Islet precursor cell (in vitro differentiated cells): ENCODE data around the gene SBK2.
A peak's percentile ranks its signal among the peaks of the same experiment; 100 is the strongest.
"Not testable (repeated sequence)": the region's sequence is repeated elsewhere in the genome, so short reads cannot be mapped to it uniquely, and the experiment has no call there.

Source experiments
- DNase-seq: peaks from one replicate; pipeline ENCODE4 v3.0.0-alpha.2; 2018

The SBK2 gene

DNA sequence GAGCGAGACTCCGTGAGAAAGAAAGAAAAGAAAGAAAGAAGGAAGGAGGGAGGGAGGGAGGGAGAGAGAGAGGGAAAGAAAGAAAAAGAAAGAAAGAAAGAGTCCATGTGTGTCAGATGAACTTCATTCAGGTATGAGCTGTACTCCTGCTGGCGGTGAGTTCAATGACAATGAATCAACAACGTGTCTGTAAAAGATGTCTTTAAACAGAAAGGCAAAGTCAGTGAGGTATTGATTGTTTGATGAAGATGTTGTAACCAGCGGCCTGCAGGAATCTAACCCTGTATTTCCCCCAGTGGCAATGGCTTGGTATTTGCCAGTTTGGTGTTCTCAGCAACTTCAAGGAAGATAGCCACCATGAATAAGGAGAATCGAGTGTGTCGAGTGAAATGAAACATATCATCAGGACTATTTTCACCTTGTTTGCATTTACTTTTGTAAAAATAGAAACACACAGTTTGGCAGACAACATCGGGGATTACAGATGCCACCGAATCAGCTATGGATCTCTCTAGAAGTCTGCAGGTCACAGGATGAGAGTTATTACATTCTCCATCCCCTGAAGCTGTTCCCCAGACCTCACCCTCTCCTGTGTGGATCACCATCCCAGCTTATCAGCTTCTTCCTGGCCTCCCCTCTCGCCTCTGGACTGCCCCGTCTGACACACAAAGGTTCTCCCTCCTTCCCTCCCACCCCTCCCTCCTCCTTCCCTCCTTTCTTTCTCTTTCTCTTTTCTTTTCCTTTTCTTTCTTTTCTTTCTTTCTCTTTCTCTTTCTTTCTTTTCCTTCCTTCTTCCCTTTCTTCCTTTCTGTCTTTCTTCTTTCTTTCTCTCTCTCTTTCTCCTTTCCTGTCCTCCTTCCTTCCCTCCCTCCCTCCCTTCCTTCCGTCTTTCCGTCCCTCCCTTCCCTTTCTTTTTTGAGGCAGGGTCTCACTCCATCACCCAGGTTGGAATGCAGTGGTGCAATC, 16.6 kb upstream of the SBK2 start:
- DNase-seq, result no peak

DNA sequence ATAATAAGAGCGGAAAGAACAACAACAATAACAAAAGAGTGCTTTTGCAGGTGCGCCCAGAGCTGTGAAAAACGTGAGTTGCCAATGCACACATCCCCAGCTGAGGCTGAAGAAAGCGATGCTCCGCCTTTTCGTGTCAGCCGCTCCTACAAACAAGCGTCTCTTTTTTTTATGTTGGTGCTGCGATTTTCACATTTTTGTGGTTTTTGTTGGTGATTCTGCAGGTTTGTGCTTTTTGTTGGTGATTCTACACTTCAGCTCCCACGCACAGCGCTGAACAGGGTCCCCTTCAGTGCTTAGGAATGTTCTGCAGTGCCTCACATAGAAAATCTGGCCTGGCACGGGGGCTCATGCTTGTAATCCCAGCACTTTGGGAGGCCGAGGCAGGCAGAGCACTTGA, 15.7 kb upstream of the SBK2 start:
- DNase-seq, result peak; percentile 73

DNA sequence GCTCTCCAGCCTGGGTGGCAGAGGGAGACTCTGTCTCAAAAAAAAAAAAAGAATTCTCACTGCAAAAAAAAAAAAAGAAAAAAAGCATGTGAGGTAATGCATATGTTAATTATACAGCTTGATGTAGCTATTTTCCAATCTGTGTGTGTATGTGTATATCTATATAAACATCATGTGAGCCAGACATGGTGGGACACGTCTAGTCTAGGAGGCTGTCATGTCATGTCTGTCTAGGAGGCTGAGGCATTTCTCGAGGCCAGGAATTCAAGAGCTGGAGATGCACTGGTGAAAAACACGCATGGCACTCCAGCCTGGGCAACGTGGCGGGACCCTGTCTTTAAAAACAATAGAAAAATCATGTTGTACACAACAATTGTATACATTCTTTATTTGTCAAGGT, 15.3 kb upstream of the SBK2 start:
- no peak for DNase-seq

DNA sequence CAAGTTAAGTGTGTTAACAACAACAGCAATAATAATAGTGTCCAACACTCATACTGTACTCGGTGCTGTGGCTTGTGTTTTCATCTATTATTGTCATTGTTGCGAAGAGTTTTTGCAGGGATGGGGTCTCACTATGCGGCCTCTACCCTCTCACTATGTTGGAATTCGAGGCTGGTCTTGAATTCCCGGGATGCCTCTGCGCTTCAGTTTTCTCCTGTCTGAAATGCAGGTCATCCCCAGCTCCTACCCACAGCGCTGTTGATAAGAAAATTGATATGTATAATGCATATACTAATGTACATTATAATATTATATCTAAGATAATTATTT, 13.4 kb upstream of the SBK2 start:
- peak; percentile 81 for DNase-seq

DNA sequence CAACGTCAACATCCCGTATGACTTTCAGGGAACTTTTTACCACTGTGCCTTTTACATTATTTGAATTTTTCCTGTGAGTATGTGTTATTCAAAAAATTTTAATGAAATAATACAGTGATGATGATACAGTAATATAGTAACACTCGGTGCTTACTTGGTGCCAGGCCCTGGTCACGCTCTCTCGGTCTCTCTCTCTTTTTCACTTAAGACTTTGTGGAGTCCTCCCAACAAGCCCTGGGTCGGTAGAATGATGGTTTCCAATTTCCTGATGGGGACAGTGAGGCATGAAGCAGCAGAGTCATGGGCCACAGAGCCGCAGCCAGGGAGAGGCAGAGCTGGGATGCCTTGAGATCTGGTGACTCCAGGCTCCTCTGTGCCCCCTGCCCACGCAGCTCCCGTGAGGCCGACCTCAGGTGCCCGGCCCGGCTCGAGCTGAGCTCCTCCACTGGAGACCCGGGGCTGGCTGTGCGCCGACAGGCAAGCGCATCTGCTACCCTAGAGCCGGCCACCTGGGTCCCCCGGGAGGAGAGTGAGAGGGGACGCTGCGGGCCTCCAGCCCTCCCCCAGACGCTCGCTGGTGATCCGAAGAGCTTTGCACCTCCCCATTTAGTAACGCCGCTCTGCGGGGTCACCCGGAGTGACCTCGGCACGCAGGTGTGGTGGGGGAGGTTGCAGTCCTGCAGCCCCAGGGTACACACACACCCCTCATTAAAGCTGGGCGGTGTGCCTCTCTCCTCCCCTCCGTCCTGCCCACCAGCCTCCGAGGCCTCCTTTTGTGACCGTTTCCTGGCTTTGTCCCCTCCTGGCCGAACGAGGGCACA, 12.8 kb upstream of the SBK2 start:
- DNase-seq, result peak; percentile 73

DNA sequence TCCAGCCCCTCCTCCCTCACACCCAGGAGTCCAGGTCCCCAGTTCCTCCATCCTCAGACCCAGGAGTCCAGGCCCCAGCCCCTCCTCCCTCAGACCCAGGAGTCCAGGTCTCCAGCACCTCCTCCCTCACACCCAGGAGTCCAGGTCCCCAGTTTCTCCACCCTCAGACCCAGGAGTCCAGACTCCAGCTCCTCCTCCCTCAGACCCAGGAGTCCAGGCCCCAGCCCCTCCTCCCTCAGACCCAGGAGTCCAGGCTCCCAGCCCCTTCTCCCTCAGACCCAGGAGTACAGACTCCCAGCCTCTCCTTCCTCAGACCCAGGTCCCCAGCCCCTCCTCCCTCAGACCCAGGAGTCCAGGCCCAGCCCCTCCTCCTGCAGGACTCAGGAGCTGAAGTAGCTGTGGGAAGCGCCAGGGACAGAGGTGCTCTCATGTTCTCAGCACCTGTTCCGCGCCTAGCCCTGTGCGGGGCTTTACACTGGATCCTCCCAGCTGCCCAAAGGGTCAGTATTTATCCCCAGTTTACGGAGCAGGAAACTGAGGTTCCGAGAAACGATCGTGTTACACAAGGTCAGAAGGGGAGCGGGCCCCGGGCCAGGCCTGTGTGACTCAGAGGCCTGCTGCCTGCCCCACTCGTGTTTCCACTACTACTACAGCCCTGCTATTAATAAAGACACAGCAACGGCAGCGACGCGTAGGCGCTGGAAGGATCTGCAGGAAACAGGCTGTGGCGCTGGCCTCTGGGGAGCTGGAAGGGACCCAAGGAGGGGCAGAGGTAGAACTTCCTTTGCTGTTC, 10.1 kb upstream of the SBK2 start:
- DNase-seq, result no peak

DNA sequence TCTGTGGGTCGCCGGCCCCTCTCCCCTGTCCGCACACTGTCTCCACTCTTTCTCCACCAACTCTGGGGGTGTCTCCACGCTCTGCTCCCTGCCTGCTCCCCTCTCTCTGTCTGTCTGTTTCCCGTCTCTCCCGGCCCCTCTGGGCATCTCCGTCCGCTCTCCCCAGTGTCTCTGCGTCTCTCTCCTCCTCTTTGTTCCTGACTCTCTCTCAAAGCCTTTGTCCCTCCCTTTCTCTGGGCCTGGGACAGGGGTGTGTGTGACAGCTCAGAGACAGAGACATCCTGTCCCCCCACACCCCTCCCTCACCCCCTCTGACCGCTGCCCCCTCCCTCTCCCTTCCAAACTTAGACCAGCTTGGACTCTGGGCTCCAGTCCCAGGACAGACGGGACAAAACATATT, 9.1 kb upstream of the SBK2 start:
- DNase-seq, result no peak

DNA sequence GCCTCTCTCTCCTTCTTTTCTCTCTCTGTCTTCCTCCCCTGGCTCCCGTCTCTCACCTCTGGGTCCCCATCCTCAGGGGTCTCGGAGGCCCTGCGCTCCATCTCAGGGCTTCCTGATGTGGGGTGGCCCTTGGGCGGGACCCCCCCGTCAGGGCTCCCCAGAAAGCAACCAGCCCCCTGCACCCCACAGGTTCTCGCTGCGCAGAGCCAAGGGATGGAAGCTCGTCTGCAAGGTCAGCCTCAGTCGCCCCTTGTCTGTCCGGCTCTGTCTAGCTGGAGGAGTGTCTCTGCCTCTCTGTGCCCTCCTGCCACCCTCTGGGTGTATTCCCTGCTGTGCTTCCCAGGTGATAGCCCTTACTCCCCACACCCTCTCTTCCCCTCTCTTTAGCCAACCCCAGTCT, 8.5 kb upstream of the SBK2 start, which contains the start of gene SBK3:
SBK3 (minus strand) TSS at position 101 of the 400 bp plus-strand sequence; CDS start at position 101, 0 bp downstream.
- no peak for DNase-seq

DNA sequence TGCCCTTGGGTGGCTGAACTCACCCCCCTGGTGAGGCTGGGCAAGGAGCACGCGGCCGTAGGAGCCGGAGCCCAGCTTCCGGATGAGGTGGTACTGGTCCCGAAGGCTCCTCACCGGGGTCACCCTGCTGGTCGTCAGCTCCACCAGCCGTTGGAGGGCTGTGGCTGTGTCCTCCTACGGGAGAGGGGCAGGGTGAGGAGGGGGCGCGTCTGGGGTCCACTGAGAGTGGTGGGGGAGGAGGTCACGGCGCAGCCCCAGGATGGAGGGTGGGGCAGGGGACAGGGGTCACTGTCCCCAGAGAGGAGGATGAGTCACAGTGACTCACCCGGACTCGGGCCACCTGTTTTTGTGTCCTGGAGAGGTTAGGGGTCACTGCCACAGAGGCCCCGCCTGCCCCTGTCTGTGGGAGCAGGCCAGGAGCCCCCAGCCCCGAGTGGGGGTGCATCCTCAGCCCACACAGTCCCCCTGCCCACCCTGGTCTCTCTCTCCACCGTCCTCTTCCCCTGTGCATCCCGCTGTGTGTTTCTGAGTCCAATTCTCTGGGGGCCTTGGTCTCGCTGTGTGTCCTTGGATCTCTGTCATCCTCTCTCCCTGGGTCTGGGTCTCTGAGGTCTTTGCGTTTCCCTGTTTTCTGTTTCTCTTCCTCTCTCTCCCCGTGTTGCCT, 8.0 kb upstream of the SBK2 start:
- DNase-seq, result no peak

DNA sequence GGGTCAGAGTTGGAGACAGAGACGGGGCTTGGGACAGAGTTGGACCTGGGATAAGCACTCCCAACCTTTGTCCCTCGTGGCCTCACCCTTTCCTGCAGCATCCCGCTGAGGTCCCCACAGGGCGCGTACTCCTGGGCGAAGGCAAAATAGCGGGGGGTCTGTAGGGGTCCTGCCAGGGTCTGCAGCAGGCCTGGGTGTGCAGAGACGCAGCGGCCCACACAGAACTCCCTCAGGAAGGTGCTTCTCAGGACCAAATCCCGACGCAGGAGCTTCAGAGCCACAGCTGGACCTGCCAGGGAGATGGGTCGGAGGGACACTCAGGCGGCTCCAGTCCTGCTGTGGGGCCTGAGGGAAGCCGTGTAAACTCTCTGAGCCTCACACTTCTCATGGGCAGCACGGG, 7.1 kb upstream of the SBK2 start:
- no peak for DNase-seq

DNA sequence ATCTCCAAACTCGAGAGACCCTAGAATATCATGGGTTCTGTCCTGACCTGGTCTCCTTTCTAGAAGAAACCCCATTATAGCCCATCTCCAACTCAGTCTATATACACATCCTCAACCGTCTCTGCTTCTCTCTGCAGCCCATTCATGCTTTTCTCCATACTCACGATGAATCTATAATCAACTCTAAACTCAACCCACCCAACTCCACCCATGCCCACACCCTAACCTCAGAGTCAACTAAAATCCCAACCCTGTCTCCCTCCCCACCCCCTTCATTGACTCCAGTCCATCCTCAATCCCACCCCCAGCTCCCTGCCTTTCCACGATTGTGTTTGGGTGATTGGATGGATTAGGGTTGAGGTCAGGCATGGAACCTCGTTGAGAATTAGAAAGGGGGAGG, 6.6 kb upstream of the SBK2 start:
- no peak for DNase-seq

DNA sequence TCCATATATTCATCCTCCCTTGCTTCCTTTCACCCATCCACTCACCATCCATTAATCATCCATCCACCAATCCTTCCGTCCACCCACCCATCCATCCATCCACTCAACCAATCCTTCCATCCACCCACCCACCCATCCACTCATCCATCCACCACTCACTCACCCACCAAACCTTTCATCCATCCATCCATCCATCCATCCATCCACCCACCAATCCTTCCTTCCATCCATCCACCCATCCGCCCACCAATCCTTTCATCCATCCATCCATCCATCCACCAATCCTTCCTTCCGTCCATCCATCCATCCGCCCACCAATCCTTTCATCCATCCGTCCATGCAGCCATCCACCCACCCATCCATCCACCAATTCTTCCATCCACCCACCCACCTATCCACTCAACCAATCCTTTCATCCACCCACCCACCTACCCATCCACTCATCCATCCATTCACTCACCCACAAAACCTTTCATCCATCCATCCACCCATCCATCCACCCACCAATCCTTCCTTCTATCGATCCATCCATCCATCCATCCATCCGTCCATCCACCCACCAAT, 5.4 kb upstream of the SBK2 start:
- no peak for DNase-seq

DNA sequence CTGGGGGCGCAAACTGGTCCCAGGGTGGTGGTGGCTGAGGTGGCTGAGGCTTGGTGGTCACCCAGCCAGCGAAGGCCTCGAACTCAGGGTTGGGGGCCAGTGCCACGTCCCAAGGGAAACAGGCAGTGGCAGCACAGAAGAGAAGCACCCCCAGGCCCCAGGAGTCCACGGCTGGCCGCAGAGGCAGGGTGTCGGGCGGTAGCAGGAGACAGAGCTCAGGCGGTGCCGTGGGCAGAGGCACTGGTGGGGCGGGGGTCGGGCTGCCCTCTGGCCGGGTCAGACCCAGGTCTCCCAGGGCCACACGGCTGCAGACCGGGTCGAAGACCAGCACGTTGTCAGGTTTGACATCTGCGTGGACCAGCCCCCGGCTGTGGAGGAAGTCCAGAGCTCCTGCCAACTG, 4.2 kb upstream of the SBK2 start:
- no peak for DNase-seq

DNA sequence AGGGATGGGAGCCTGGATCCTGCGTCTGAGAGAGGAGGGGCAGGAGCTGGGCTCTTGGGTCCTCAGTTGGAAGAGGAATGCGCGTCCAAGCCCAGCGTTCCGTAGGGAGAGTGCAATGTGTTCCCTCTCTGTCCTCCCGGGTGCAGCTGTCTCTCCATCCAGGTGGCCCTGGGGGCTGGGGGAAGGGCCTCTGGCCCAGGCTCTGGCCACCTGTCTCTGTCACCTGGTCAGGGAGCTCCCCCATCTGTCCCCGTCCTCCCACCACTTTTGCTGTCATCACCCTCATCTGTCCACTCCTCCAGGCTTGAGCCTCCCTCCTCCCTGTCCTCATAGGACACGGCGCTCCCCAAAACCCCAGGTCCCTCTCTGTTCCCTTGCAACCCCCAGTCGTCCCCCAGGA, 3.7 kb upstream of the SBK2 start:
- no peak for DNase-seq

DNA sequence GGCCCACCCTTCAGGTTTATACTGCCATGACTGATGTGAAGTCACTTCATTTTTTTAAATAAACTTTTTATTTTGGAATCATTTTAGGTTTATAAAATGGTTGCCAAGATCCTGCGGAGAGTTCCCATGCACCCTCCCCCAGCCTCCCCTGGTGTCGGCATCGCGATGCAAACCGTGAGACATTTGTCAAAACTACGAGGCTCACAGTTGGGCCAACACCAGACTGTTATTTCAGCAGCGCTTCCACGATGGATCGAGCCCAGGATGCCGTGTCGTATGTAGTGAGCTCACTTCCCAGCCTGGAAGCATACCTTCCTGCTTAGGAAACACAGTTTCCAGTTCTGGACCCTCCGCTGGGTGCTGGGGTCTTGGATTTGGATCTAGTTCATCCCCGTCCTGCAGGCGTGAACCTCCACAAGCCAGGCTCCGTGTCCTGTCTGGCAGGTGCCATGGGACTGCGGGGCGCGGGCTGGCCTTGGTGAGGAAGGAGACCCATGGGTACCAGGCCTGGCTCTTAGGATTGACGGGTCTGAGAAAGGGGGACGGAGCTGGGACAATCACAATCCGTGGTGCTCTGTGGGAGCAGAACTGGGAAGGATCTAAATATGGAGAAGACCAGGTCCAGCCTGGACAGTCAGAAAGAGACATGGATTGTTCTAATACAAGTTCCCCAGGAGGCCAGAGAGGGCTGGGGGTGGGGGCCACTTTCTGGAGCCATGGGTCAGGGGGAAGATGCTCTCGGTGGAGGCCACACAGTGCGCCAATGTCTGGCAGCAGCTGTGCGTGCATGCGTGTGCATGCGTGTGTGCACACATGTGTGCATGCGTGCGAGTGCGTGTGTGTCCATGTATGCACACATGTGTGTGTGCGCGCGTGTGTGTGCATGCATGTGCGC, 2.4 kb upstream of the SBK2 start:
- no peak for DNase-seq

DNA sequence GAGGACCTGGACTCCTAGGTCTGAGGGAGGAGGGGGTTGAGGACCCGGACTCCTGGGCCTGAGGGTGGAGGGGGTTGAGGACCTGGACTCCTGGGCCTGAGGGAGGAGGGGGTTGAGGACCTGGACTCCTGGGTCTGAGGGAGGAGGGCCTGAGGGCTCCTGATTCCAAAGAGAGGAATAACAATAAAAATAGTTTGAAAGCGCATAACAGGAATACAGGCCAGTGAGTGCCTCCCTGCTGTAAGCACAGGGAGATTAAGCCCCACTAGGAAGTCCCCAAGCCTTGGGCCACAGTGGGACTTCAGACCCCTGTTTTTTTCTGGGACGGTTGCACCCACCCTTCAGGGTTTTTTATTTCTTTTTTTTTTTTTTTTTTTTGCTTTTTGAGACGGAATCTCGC, 1.2 kb upstream of the SBK2 start:
- DNase-seq, result no peak

DNA sequence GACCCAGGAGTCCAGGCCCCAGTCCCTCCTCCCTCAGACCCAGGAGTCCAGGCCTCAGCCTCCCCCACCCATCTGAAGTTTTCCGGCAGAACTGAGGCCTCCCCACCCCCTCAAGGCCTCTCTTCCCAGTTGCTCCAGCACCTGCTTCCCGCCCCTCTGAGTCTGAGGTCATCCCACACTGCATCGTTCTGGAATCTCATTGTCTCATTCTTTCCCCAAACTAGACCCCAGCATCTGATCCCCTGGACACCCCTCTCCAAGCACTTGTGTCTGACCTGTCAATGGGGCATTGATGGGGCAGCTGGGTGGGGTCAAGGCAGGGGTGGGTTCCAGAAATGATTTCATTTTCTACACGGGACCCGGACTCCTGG, 793 bp upstream of the SBK2 start:
- DNase-seq, result peak; percentile 69

DNA sequence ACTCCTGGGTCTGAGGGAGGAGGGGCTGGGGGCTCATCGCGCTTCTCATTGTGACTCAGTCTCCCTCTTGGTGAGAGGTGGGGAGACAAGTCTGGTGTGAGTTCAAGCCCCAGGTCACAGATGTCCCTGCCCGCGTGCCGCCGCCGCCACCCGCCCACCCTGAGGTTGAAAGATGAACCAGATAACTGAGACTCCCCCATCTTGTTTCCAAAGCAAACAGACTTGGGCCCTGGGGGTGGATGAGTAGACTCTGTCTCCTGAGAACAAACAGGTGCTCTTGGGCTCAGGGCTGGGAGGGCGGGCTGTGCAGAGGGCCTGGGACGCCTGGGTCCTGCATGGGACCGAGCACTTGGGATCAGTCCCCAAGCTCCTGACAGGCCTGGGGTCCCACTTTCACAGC, 567 bp downstream of the SBK2 start:
- no peak for DNase-seq

DNA sequence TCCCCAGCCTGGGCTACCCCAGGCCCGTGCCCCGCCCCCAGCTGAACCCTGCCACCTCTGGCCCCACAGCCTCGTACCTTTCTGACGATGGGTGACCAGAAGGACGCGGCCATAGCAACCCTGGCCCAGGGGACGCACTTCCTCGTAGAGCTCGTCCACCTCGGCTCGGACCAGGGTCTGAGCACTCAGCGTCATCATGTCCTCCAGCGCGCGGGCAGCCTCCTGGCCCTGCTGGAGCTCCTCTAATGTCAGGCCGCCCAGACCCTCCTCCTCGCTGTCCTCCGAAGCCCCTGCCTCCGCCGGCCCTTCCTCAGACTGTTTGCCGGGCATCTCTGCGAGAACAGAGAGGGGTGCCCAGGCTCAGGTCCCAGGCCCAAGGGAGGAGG, 975 bp downstream of the SBK2 start:
- DNase-seq, result no peak

DNA sequence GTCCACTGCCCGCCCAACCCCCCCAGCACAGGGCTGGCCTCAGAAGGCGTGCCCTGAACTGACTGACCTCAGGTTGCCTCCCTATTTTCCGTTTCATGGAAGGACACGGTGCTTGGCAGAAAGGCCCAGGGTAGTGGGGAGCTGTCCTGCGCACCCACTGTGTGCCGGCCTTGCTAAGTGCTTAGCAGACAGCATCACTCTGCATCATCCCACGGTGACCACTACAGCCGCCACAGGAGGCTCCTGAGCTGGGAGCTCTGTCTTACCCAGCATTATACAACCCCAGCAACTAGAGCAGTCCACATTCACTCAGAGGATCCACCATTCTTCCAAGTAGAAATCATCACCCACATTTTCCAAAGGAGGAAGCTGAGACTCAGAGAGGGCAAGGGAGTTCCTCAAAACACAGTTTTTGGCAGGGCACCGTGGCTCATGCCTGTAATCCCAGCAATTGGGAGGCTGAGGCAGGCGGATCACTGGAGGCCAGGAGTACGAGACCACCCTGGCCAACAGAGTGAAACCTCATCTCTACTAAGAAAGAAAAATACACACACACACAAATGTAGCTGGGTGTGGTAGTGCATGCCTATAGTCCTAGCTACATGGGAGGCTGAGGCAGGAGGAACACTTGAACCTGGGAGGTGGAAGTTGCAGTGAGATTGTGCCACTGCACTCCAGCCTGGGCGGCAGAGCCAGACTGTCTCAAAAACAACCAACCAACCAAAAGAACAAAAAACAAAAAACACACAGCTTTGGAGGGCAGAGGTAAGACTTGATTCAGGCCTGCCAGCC, 1.6 kb downstream of the SBK2 start:
- no peak for DNase-seq

DNA sequence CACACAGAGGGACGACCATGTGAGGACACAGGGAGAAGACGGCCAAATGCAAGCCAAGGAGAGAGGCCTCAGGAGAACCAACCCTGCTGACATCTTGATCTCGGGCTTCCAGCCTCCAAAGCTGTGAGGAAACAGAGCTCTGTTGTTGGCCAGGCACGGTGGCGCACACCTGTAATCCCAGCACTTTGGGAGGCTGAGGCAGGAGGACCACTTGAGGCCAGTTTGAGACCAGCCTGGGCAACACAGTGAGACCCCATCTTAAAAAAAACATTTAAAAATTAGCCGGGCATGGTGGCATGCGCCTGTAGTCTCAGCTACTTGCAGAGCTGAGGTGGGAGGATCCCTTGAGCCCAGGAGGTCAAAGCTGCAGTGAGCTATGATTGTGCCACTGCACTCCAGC, 2.7 kb downstream of the SBK2 start:
- DNase-seq, result not testable (repeated sequence)
